Measurements from ENCODE around the gene LRRK2.

The LRRK2 gene

DNA sequence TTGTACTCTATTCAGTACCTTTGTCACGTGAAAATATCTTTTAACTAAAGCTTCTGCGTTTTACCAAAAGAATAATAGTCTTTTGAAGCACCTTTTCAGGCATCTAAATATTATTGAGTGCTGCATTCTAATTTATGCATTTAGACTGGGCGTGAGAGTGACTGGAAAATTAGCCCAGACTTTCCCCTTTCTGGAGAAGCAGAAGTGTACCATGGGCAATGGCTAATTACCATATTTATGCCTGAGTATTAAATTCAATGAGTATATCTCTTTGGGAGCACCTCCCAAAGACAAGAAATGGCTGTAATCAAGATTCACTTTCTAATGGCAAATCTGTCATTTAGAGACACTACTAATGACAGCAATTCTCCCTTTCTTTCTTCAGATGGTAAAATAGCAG is 174.9 kb downstream of the LRRK2 start:
- TF ChIP-seq ZFX (IDR thresholded peaks at IDR 0.05; ENCODE audit: borderline replicate concordance) = no peak
- TF ChIP-seq, protein P1, sequence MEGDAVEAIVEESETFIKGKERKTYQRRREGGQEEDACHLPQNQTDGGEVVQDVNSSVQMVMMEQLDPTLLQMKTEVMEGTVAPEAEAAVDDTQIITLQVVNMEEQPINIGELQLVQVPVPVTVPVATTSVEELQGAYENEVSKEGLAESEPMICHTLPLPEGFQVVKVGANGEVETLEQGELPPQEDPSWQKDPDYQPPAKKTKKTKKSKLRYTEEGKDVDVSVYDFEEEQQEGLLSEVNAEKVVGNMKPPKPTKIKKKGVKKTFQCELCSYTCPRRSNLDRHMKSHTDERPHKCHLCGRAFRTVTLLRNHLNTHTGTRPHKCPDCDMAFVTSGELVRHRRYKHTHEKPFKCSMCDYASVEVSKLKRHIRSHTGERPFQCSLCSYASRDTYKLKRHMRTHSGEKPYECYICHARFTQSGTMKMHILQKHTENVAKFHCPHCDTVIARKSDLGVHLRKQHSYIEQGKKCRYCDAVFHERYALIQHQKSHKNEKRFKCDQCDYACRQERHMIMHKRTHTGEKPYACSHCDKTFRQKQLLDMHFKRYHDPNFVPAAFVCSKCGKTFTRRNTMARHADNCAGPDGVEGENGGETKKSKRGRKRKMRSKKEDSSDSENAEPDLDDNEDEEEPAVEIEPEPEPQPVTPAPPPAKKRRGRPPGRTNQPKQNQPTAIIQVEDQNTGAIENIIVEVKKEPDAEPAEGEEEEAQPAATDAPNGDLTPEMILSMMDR (IDR thresholded peaks at IDR 0.05) = no peak
- H3K27ac ChIP-seq = no peak overlapping the region

DNA sequence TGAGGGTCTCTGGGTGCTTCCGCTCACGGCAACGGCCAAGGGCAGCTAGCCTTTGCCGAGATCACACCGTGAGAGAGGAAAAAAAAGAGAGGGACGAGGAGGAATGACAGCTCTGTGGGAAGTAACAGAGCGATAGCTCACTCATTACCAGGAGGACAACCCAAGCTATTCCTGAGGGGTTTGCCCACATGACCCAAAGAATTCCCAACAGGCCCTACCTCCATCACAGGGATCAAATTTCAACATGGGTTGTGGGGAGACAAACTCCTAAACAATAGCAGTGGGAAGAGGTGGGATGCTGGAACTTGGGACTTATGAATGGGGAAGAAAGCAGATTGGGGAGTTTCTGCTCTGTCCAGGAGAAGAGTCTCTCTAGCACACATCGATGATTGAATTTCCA is 180.6 kb downstream of the LRRK2 start:
- no peak overlapping the region for H3K27ac ChIP-seq
- TF ChIP-seq, protein P1 (IDR thresholded peaks at IDR 0.05) = no peak
- TF ChIP-seq ZFX (IDR thresholded peaks at IDR 0.05; ENCODE audit: borderline replicate concordance) = no peak
